AG10803 (cell line): ENCODE data around the gene GFRA1.

Experiments used
- DNase-seq: peaks from one replicate; pipeline ENCODE4 v3.0.0; 2010; ENCODE audit warnings: low read depth
- H3K4me3 ChIP-seq: 2 replicates; pipeline ENCODE4 v1.5.1; 2011; ENCODE audit warnings: mild to moderate bottlenecking, low read length, control low read depth
- CTCF ChIP-seq: conservative IDR thresholded peaks from 2 replicates; pipeline ENCODE4 v1.5.1; 2011; ENCODE audit warnings: mild to moderate bottlenecking, low read length, control low read depth, inconsistent platforms

GFRA1 gene

DNA sequence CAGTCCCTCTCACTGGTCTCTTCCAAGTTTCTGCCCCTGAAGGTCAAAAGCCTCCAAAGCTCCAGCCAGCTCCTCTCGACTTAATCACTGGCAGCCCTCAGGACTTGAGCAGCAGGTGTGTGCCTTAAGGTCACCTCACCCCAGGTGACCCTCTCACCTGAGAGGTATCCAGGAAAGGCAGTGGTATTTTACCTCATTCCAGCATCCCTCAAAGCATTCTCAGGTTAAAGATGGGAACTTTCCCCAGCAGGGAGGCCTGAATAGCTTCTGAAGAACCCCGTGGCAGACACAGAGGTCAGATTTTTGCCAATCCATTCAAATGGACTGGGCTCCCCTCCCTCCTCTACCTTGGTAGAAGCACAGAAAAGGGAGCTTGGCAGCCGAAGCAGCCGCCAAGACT lies 148.2 kb downstream of the GFRA1 start:
- TF ChIP-seq CTCF, result no peak
- no peak for DNase-seq

GRCh38 chr10:116122664-116123063 lies 150.3 kb downstream of the GFRA1 start:
- no peak for DNase-seq
- no peak overlapping the region for H3K4me3 ChIP-seq
- TF ChIP-seq CTCF, result no peak

More for the DNA sequence above, 148.2 kb downstream of the GFRA1 start:
- no peak overlapping the region for H3K4me3 ChIP-seq

GRCh38 chr10:116121640-116122525 lies 151.1 kb downstream of the GFRA1 start:
- no peak for DNase-seq
- TF ChIP-seq CTCF, result no peak
- no peak overlapping the region for H3K4me3 ChIP-seq

DNA sequence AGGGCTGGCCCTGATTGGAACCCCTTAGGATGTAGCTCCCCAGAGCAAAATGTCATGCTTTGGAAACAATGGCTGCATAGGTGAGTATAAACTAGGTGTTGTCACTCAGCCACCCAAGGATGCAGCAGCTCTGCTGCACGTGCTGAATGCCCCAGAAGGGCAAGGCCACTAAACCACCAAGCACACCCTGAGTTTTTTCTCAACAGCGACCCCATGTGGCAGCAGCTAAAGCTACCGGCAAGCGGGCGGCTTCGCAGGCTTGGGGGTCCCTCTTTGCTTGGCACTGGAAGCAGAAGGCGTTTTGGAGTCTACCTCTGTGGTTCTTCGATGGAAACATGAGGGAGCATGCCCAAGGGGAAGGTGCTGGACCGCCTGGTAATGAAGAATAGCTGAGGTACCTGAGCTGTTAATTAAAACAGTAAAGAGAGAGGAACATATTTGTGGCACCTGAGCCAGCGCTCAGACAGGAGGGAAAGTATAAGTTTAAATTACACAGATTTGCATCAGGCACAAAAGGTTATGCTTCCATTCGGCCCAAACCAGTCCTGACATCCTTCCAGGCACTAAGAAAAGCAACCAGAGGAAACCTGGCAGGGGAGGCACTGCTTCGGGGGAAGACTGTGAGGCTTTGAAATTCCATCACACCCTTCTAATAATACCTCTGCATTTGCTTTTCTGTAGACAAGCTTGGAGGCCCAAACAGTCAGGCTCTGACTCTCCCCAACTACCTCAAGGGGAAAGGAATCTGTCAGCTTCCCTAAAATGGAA lies 152.1 kb downstream of the GFRA1 start:
- TF ChIP-seq CTCF, result no peak; the same call in 1 of the 2 replicates
- DNase-seq, result no peak
- no peak overlapping the region for H3K4me3 ChIP-seq

- no peak for TF ChIP-seq CTCF
- no peak overlapping the region for H3K4me3 ChIP-seq
- no peak for DNase-seq
Observed at GRCh38 chr10:116118847-116119246, 154.2 kb downstream of the GFRA1 start.

DNA sequence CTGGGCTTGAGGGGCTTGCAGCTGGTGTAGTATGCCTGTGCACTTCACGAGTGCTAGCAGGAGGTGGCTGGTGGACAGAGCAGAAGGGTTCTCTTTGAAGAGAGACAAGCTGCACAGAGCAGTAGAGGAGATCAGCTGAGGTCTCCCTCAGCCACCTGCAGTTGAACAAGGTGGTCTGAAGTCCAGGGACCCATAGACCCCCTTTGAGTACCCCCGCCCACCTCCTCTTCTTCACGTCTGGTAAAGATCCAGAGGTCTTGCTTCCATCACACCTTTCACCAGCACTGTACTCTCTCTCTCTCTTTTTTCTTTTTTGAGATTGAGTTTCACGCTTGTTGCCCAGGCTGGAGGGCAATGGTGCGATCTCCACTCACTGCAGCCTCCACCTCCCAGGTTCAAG lies 157.2 kb downstream of the GFRA1 start:
- no peak for DNase-seq
- TF ChIP-seq CTCF, result no peak
- no peak overlapping the region for H3K4me3 ChIP-seq
